NT2/D1 (cell line): ENCODE results near the gene UCMA.

Experiments used
- SUZ12 ChIP-seq: IDR thresholded peaks from 2 replicates; pipeline ENCODE4 v1.6.1; 2011; ENCODE audit not compliant: insufficient read length, insufficient read depth; ENCODE audit errors: extremely low read depth
- YY1 ChIP-seq: IDR thresholded peaks from 2 replicates; pipeline ENCODE4 v1.6.1; 2011; ENCODE audit not compliant: insufficient read length, insufficient read depth
- ZNF274 ChIP-seq: IDR thresholded peaks from 2 replicates; pipeline ENCODE4 v1.6.1; 2011; ENCODE audit warnings: mild to moderate bottlenecking, low read depth, low read length

- TF ChIP-seq YY1 = no peak
- TF ChIP-seq ZNF274 = no peak
- TF ChIP-seq SUZ12 = no peak
These were observed 5.7 kb upstream of the UCMA start for GRCh38 chr10:13239923-13240322.
